ENCODE measurements around the gene ATG12.
"Not testable (repeated sequence)": the region's sequence is repeated elsewhere in the genome, so short reads cannot be mapped to it uniquely, and the experiment has no call there.

Gene ATG12

DNA sequence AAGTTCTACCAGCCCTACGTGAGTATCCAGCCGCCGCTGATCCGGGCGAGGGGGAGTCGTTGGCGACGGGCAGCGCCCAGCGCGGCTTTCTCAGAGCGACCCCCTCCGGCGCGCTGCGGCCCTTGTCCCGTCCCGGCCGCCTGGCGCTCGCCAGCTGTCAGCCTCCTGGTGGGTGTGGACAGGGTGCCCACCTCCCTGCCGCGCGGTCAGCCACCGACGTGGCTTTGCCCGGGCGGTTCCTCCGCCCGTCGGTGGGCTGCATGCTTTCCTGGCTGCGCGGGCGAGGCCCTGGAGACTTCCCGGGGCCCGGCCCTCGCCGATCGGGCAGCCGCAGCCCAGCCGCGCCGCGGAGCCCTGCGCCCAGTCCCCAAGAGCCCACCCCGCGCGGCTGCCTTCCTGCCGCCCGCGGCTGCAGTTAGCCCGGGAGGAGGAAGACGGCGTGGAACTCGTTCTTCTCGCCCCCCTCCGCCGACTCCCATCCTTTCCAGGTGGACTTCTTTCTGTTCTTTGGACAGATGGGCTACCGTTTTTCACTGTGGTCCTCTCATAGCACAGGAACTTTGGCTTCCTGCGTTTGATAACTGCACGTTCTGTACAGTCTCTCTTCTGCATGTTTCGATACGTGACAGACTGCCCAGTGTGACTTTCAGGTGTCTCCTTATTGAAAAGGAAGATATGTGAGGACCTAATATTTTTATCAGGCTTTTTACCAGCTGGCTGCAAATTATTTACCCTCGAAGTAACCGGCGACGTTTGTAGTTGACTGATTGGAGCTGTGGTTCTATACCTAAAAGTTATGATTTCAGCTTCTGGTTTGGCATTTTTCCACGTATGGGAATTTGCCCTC, 947 bp upstream of the ATG12 start:
- DNase-seq, result peak in 6 of 14 donors; percentile 41 to 76 (median 64)

DNA sequence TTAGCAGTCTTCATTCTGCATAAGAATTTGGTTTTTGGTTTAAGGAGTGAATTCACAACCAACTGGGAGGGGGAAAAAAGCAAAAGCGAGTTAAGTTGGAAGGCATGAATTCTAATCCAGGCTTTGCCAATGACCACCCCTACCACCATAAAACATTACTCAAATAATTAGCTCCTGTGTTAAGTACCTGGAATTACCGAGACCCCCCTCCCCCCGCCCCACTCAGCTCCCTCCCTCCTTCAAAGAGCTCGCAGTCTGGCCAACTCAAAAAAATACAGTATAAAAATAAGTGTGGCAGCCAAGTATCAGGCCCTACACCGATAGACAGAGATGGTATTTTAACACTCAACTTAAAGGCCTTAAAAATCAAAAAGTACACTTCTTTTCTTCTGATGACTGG, 492 bp downstream of the ATG12 start:
- DNase-seq, result no peak

- peak in 2 of 14 donors; percentile 4 to 32 for DNase-seq
These were observed 2.4 kb downstream of the ATG12 start for GRCh38 chr5:115838885-115839518.

DNA sequence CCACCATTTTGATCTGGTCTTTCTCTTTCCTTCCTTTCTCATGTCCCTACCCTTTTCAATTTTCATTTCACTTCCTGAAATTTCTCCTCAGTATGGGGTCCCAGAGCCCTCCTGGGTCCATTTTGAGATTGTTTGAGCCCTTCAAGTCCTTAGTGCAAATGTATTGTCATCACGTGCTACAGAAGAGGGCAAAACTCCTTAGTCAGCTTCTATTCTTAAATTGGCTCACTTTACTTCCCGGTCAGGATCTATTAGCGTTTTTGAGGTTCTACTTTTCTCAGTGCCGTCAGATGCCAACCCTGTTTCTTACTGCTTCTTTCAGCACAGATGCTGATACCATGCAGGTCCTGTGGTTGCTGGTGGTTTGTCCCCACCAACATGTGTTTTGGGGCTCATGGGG, 5.9 kb downstream of the ATG12 start:
- DNase-seq, result no peak

- DNase-seq, result peak in 1 of 14 donors; percentile 10
These were observed 10.1 kb downstream of the ATG12 start for GRCh38 chr5:115831163-115831768.

- DNase-seq, result no peak
These were observed 11.5 kb downstream of the ATG12 start for GRCh38 chr5:115829913-115830312.

DNA sequence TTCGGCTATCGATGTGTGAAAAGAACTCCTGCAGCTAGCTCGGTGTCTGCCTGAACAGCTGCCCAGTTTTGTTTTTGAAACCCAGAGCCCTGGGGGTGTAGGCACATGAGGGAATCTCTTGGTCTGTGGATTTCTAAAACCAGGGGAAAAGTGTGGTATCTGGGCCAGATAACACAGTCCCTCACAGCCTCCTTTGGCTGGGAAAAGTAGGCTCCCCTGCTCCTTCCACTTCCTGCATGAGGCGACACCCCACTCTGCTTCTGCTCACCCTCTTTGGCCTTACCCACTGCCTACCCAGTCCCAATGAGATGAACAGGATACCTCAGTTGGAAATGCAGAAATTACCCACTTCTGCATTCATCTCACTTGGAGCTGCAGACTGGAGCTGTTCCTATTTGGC, 15.4 kb downstream of the ATG12 start:
- no peak for DNase-seq

- DNase-seq, result not testable (repeated sequence)
These were observed 16.4 kb downstream of the ATG12 start for GRCh38 chr5:115824983-115825382.

DNA sequence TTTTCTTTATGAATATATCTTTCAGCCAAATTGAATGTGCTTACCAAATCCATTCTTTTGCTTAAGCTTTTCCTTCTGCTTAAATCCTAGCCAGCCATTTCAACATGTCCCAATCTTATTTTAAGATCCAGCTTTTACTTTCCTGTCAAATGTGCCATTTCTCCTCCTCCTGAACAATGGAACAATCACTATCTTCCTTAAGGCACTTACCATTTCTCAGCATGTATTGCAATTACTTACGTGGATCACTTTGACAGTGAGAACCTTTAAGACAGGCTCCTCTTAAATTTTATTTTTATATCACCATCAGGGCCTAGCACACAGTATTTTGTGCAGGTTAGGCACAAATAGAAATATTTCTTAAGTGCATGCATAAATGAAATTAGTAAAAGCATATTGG, 20.5 kb downstream of the ATG12 start:
- DNase-seq, result no peak

GRCh38 chr5:115818821-115819220, 22.5 kb downstream of the ATG12 start:
- peak in 6 of 14 donors; percentile 3 to 32 (median 18) for DNase-seq

DNA sequence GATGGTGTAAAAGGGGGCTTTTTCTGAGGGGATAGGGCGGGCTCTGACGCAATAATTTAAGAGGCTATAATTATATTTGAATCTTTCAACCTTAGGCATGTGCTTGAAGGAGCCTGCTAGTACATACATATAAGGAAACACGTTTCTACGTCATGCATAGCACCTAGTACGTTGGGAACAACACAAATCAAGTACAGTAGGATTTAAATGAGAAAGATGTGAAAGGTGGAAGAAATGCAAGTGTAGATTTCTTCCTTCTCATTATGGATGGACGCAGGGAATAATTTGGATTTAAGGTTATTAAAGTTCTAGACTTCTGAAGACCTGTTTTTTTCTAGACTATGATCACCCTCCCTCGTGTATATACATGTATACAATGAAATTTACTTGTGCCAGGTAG, 24.0 kb downstream of the ATG12 start:
- no peak for DNase-seq

GRCh38 chr5:115816226-115817081, 24.9 kb downstream of the ATG12 start, which contains the start of gene CDO1:
Gene CDO1 (minus strand): TSS chr5:115816659. CDS start chr5:115816397, 262 bp downstream.
- DNase-seq, result peak in 13 of 14 donors; percentile 30 to 88 (median 57)

DNA sequence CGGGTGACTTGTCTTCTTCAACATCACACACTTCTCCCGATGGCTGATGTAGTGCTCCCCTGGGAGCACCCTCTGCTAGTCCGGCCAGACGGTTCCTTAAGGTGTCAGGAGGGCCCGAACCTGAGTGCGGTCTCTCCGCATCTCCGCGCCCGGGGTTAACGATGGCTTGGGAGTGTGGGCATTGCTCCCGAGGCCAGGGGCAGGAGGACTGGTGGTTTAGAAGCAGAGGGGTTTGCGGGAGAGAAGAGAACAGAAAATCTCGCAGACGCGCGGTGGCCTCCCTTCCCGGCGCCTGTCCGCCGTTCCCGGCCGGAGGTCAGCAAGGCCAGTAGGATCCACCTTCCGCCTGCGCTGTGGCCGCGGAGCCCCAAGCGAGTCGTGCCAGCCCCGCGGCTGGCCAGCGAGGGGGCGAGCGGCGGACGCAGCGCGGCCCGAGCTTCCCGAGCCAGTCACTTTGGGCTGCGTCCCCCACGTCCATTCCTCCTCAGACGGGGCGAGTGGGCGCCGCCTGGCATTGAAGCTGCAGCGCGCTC, 25.6 kb downstream of the ATG12 start:
- peak in 6 of 14 donors; percentile 11 to 48 (median 27) for DNase-seq

- DNase-seq, result no peak
These were observed 26.2 kb downstream of the ATG12 start for GRCh38 chr5:115815006-115815692.

- no peak for DNase-seq
These were observed 27.6 kb downstream of the ATG12 start for GRCh38 chr5:115813719-115814118.

DNA sequence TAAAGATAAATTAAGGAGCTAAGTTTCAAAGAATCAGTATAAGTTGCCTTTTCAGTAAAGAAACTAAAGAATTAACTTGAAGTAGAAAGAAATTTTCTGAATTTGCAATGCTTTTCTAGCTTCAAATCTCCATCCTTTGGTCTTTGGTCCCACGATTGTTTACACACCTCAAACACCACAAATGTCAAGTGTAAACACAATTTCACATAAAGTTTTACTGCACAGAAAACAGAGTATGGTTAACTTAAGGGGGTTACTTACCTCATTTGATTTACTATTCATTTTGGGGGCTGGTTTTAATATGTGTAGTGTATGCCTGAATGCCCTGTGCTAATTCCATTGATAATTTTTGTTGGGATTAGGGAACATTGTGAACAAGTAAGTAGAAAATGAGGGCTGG, 29.0 kb downstream of the ATG12 start:
- no peak for DNase-seq

GRCh38 chr5:115811406-115811805, 30.0 kb downstream of the ATG12 start:
- DNase-seq, result no peak

DNA sequence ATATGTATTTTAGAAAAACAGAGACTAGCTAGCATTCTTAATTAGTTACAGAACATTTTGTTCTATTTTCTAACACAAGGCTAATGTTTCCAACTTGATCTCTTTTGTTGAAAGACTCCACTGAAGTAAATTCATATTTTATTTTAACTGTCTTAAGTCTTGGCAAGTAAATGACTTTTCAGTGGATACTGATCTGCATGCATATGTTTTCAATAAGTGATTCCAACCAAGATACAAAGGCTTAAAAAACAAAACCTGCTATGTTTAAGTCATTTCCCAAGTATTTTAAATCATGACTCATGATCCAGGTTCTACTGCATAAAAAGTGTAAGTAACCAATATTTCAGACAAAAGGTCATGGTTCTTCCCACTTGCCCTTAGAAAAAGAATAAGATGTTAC, 30.6 kb downstream of the ATG12 start:
- no peak for DNase-seq

DNA sequence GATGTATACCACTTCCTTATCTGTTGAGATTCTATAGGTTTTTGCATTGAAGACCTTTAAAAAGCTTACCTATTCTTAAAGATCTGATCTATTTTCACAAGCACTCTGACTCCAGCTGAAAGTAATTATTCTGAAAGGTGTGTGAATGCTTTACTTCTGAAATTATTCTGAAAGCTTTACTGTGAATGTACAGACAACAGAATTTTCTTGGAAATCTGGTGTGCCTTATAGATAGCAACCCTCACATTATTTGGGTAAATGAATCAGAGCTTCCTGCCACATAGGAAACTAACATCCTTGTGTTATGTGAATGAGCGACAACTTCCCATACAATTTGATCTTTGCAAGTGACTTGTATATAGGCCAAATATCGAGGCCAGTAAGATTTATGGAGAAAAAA, 31.4 kb downstream of the ATG12 start:
- no peak for DNase-seq

DNA sequence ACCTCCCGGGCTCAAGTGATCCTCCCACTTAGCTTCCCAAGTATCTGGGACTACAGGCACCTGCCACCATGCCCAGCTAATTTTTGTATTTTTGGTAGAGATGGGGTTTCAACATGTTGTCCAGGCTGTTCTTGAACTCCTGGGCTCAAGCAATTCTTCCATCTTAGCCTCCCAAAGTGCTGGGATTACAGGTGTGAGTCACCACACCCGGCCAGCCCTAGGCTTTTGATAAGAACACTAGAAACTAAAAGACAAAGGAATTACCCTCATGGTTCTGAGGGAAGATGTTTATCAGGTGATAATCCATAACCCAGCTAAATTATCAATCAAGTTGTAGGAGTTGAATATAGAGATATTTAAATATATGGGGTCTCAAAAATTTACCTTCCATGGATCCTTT, 33.3 kb downstream of the ATG12 start:
- DNase-seq, result not testable (repeated sequence)

DNA sequence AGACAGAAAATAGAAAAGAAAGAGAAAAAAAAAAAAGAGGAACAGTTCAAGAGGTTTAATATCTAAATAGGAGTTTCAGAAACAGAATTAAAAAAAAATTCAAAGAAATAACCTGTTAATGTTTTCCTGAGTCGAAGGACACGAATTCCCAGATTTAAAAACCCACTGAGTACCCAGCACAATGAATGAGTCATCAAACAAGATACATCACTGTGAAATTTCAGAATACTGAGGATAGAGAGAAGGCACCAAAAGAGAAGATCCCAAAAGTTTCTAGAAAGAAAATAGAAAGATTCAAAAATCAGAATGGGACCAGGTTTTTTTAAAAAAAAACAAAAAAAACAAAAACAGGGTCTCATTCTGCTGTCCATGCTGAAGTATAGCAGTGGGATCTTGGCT, 33.7 kb downstream of the ATG12 start:
- no peak for DNase-seq
